ENCODE results near the gene EML4. TPM values are rescaled to one million over a fixed set of nuclear protein-coding genes. Genes with fewer than 3 reads are reported as not detected.

The EML4 gene
- total and polyA plus RNA-seq, 10 of the 15 experiments (the other 5 are each of a cell fraction or from before 2014, with no cell fraction given) = 23.1 to 91.3 (median 77.4) TPM

GRCh38 chr2:42192010-42192373 lies 22.8 kb downstream of the EML4 start:
- BruUV-seq (replicated peaks) = no TSS peak
- TF ChIP-seq RUNX3 (IDR thresholded peaks at IDR 0.05; ENCODE audit: low read length) = no peak
- TF ChIP-seq ZNF384 (IDR thresholded peaks at IDR 0.05; ENCODE audit: borderline replicate concordance, low read depth, low read length) = no peak
- no peak for TF ChIP-seq ASH2L (IDR thresholded peaks at IDR 0.05; ENCODE audit: borderline replicate concordance, low read depth)
- TF ChIP-seq LARP7 (IDR thresholded peaks at IDR 0.05) = no peak
- TF ChIP-seq ZNF217 (IDR thresholded peaks at IDR 0.05) = no peak
- TF ChIP-seq GABPA (IDR thresholded peaks at IDR 0.05; ENCODE audit: low read depth) = no peak
- no peak for TF ChIP-seq SMC3 (IDR thresholded peaks at IDR 0.05; ENCODE audit: borderline replicate concordance, low read length)
- TF ChIP-seq ATF3 (IDR thresholded peaks at IDR 0.05; ENCODE audit: borderline replicate concordance, extremely low read depth, low read depth, low read length) = no peak
- TF ChIP-seq MLLT1 (IDR thresholded peaks at IDR 0.05) = no peak
- TF ChIP-seq NFXL1 (IDR thresholded peaks at IDR 0.05; ENCODE audit: borderline replicate concordance) = no peak
- no peak for TF ChIP-seq ZNF207 (IDR thresholded peaks at IDR 0.05; ENCODE audit: borderline replicate concordance)
- no peak for TF ChIP-seq NR2C1 (IDR thresholded peaks at IDR 0.05)
- TF ChIP-seq ZBTB33 (IDR thresholded peaks at IDR 0.05) = no peak
- TF ChIP-seq MTA2 (IDR thresholded peaks at IDR 0.05; ENCODE audit: low read depth) = no peak
- TF ChIP-seq HDAC2 (IDR thresholded peaks at IDR 0.05) = no peak
- no peak for DNase-seq (ENCODE audit: low read depth, low spot score)
- H3K4me2 ChIP-seq (ENCODE audit: control insufficient read depth, insufficient read depth) = no peak overlapping the region
- FAIRE-seq = no peak
- H3K27ac ChIP-seq (ENCODE audit: control insufficient read depth, insufficient read depth) = no peak overlapping the region
- no peaks in the 10 kb centered on the region; the same call in 1 of the 2 replicates for H4K20me1 ChIP-seq (ENCODE audit: control insufficient read depth, insufficient read depth)
- H2AFZ ChIP-seq (ENCODE audit: control insufficient read depth, low read depth, low read length) = no peak overlapping the region
- H3K9me3 ChIP-seq (replicated peaks; ENCODE audit: control insufficient read depth, insufficient read depth, low read length) = no peaks in the 10 kb centered on the region
- no peak overlapping the region for H3K9ac ChIP-seq (ENCODE audit: control insufficient read depth, insufficient read depth, low read length)
- intact Hi-C loops (cut with micrococcal nuclease; ENCODE audit: unreplicated experiment) (no loop called here), in situ Hi-C loops (cut with MboI) (no loop called here)
- H3K36me3 ChIP-seq (ENCODE audit: control insufficient read depth in 2 of 2, insufficient read depth in 2 of 2, low read length in 1 of 2) = no peaks in the 10 kb centered on the region; a peak in 2 of 4 replicates
- peaks cover 12% of the 10 kb centered on the region; the same call in 1 of the 2 replicates for H3K4me1 ChIP-seq (ENCODE audit: control insufficient read depth, insufficient read depth, low read length)
- ChIA-PET CTCF (interaction anchor here (1.4 kb wide), 1 partner anchor 46 kb away, joined by 3 read pairs; no protein-coding TSS in a partner anchor), POLR2A (no interaction called here), SMC1A (ENCODE audit: uncharacterized antibody, unreplicated experiment) (interaction anchor here (2.5 kb wide), 1 partner anchor 94 kb away, joined by 10 read pairs; no protein-coding TSS in a partner anchor), RAD21 (ENCODE audit: unreplicated experiment) (no interaction called here)
- no peaks in the 10 kb centered on the region for H3K27me3 ChIP-seq (replicated peaks in 1 of 2; ENCODE audit: control insufficient read depth in 2 of 2, insufficient read depth in 2 of 2, low read length in 1 of 2)
- H3K4me3 ChIP-seq = no peak overlapping the region
- WGBS (ENCODE audit: insufficient coverage, insufficient replicate concordance, low lambda C conversion rate, missing lambda C conversion rate) = 85% methylated on average over 5 of the region's 5 CpGs
- ATAC-seq = no peak
- peaks cover 77% of the 10 kb centered on the region for H3K79me2 ChIP-seq (ENCODE audit: control insufficient read depth, insufficient read depth, low read length)
